Neural crest cell (in vitro differentiated cells): ENCODE data around the gene MYOCD. TPM values are rescaled to one million over a fixed set of nuclear protein-coding genes. Genes with fewer than 3 reads are reported as not detected.

ENCODE experiments used
- DNase-seq: peaks from one replicate; pipeline ENCODE4 v3.0.0; 2021; ENCODE audit warnings: low read depth, mixed read lengths, low spot score
- H3K27ac Mint-ChIP-seq: one replicate; pipeline ENCODE4 v1.8.0; 2021; ENCODE audit warnings: mild to moderate bottlenecking, mixed read lengths; ENCODE audit not compliant: unreplicated experiment
- H3K27me3 Mint-ChIP-seq: 2 replicates; pipeline ENCODE4 v1.8.0; 2021; ENCODE audit warnings: low read depth, mild to moderate bottlenecking, mixed read lengths
- H3K36me3 Mint-ChIP-seq: 2 replicates; pipeline ENCODE4 v1.8.0; 2021; ENCODE audit warnings: low read depth, mild to moderate bottlenecking, mixed read lengths
- H3K4me1 Mint-ChIP-seq: 2 replicates; pipeline ENCODE4 v1.8.0; 2021; ENCODE audit warnings: mixed read lengths
- H3K4me3 Mint-ChIP-seq: one replicate; pipeline ENCODE4 v1.8.0; 2021; ENCODE audit warnings: mild to moderate bottlenecking, mixed read lengths
- H3K9me3 Mint-ChIP-seq: 2 replicates; pipeline ENCODE4 v1.8.0; 2021; ENCODE audit warnings: mixed read lengths
- CTCF ChIP-seq: fragments of 200-600 bp; sonication (generic); conservative IDR thresholded peaks from 2 replicates; pipeline ENCODE4 v1.5.0; 2021; ENCODE audit warnings: antibody characterized with exemption, mild to moderate bottlenecking
- total RNA-seq: library from RNA; stranded (reverse); gene quantifications from 2 replicates; pipeline ENCODE4 v1.2.1, GENCODE V29; 2021

MYOCD gene
- total RNA-seq, 1 donor from 2014 or later, result 0.09 TPM

- Mint-ChIP-seq H3K4me1 (peaks cover 5% of the 10 kb centered on the region), H3K27me3 (peaks cover 11% of the 10 kb centered on the region), H3K9me3 (no peaks in the 10 kb centered on the region), H3K36me3 (no peaks in the 10 kb centered on the region), H3K27ac (no peak overlapping the region), H3K4me3 (no peak overlapping the region)
- TF ChIP-seq CTCF, result no peak
- DNase-seq, result no peak
Measured at GRCh38 chr17:12737740-12738469, 72.2 kb downstream of the MYOCD start.

GRCh38 chr17:12738624-12739023 lies 72.9 kb downstream of the MYOCD start:
- Mint-ChIP-seq H3K9me3 (no peaks in the 10 kb centered on the region), H3K4me1 (peaks cover 5% of the 10 kb centered on the region), H3K27ac (no peak overlapping the region), H3K36me3 (no peaks in the 10 kb centered on the region), H3K27me3 (peaks cover 11% of the 10 kb centered on the region), H3K4me3 (no peak overlapping the region)
- no peak for TF ChIP-seq CTCF
- no peak for DNase-seq

GRCh38 chr17:12739500-12739899 lies 73.8 kb downstream of the MYOCD start:
- Mint-ChIP-seq H3K27ac (no peak overlapping the region), H3K4me3 (no peak overlapping the region), H3K27me3 (peaks cover 11% of the 10 kb centered on the region), H3K36me3 (no peaks in the 10 kb centered on the region), H3K4me1 (peaks cover 5% of the 10 kb centered on the region), H3K9me3 (no peaks in the 10 kb centered on the region)
- no peak for DNase-seq
- no peak for TF ChIP-seq CTCF

- Mint-ChIP-seq H3K4me3 (no peak overlapping the region), H3K36me3 (no peaks in the 10 kb centered on the region), H3K27me3 (peaks cover 9% of the 10 kb centered on the region), H3K27ac (no peak overlapping the region), H3K4me1 (peaks cover 5% of the 10 kb centered on the region), H3K9me3 (no peaks in the 10 kb centered on the region)
- DNase-seq, result no peak
- no peak for TF ChIP-seq CTCF
Measured at GRCh38 chr17:12743046-12743445, 77.4 kb downstream of the MYOCD start.

GRCh38 chr17:12744298-12744697 lies 78.6 kb downstream of the MYOCD start:
- Mint-ChIP-seq H3K27ac (no peak overlapping the region), H3K4me1 (peaks cover 5% of the 10 kb centered on the region), H3K9me3 (no peaks in the 10 kb centered on the region), H3K36me3 (no peaks in the 10 kb centered on the region), H3K27me3 (peaks cover 9% of the 10 kb centered on the region), H3K4me3 (no peak overlapping the region)
- no peak for TF ChIP-seq CTCF
- DNase-seq, result no peak
